Measurements from ENCODE around the gene CAPN10. TPM values are rescaled to one million over a fixed set of nuclear protein-coding genes. Genes with fewer than 3 reads are reported as not detected.

The CAPN10 gene
- polyA plus RNA-seq, 2 of the 4 experiments (the other 2 are of a cell fraction), result 8.4 to 15.8 TPM

DNA sequence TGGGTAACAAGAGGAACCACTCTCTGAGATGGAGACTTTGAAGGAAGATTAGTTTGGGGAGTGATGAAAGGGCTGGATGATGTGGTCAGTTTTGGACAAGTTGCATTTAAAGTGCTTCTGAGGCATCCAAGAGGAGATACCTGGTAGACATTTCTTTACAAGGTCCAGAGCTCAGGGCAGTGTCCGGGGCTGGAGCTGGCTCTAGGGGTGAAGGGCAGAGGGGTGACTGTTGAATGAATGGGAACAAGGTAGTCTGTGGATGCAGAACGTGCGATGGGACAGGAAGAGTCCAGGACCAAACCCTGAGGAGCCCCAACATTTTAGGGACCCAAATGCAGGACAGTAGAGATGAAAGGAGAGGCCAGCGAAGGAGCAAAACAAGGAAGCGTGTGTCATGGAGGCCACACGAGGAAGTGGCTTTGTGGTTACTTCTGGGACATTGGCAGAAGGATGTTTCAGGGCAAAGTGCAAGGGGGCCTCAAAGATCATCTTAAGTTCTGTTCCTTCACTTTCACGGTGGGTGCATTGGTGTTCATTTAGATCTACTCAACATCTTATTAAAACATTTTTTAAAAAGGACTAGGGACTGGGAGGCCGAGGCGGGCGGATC, 25.2 kb downstream of the CAPN10 start:
- FAIRE-seq, result no peak
- ChIA-PET CTCF (interaction anchor here (0.6 kb wide), 1 partner anchor 143 kb away, joined by 3 read pairs; no protein-coding TSS in a partner anchor), POLR2A (no interaction called here)
- no peak overlapping the region for H3K4me2 ChIP-seq
- H3K4me1 ChIP-seq, result no peaks in the 10 kb centered on the region
- DNase-seq (ENCODE audit: low read depth in 1 of 2, low spot score in 1 of 2), result no peak
- H3K4me3 ChIP-seq, result no peak overlapping the region
- no peak for ATAC-seq
- 90% methylated on average over 10 of the region's 10 CpGs for WGBS (ENCODE audit: missing lambda C conversion rate)
- TF ChIP-seq HOXB5 (CRISPR knock-in tag; IDR thresholded peaks at IDR 0.05), result no peak
- TF ChIP-seq TP53 (CRISPR knock-in tag; IDR thresholded peaks at IDR 0.05), result no peak
- TF ChIP-seq MAZ (IDR thresholded peaks at IDR 0.05; ENCODE audit: borderline replicate concordance, low read depth, low read length), result no peak
- TF ChIP-seq, protein P1, sequence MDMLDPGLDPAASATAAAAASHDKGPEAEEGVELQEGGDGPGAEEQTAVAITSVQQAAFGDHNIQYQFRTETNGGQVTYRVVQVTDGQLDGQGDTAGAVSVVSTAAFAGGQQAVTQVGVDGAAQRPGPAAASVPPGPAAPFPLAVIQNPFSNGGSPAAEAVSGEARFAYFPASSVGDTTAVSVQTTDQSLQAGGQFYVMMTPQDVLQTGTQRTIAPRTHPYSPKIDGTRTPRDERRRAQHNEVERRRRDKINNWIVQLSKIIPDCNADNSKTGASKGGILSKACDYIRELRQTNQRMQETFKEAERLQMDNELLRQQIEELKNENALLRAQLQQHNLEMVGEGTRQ (IDR thresholded peaks at IDR 0.05), result no peak
- TF ChIP-seq POLR2AphosphoS2 (conservative IDR thresholded peaks at IDR 0.05; ENCODE audit: low read length), result no peak
- no peak for TF ChIP-seq NR3C1 (IDR thresholded peaks at IDR 0.05)
- no peak for TF ChIP-seq FOSL2 (IDR thresholded peaks at IDR 0.05)
- TF ChIP-seq FOSL2 (CRISPR knock-in tag; IDR thresholded peaks at IDR 0.05), result no peak
- TF ChIP-seq JUN (IDR thresholded peaks at IDR 0.05), result no peak
- TF ChIP-seq, protein P2, sequence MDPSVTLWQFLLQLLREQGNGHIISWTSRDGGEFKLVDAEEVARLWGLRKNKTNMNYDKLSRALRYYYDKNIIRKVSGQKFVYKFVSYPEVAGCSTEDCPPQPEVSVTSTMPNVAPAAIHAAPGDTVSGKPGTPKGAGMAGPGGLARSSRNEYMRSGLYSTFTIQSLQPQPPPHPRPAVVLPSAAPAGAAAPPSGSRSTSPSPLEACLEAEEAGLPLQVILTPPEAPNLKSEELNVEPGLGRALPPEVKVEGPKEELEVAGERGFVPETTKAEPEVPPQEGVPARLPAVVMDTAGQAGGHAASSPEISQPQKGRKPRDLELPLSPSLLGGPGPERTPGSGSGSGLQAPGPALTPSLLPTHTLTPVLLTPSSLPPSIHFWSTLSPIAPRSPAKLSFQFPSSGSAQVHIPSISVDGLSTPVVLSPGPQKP (IDR thresholded peaks at IDR 0.05; ENCODE audit: low read depth, low read length), result no peak
- no peak for TF ChIP-seq KDM1A (IDR thresholded peaks at IDR 0.05; ENCODE audit: low read depth)
- no peak for TF ChIP-seq HEYL (CRISPR knock-in tag; IDR thresholded peaks at IDR 0.05)
- TF ChIP-seq, protein P3, sequence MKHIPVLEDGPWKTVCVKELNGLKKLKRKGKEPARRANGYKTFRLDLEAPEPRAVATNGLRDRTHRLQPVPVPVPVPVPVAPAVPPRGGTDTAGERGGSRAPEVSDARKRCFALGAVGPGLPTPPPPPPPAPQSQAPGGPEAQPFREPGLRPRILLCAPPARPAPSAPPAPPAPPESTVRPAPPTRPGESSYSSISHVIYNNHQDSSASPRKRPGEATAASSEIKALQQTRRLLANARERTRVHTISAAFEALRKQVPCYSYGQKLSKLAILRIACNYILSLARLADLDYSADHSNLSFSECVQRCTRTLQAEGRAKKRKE (CRISPR knock-in tag; IDR thresholded peaks at IDR 0.05; ENCODE audit: low read depth), result no peak
- TF ChIP-seq JUNB (IDR thresholded peaks at IDR 0.05), result no peak
- TF ChIP-seq CHD2 (IDR thresholded peaks at IDR 0.05; ENCODE audit: low read length, partially characterized antibody), result no peak
- no peak for TF ChIP-seq CBX8 (IDR thresholded peaks at IDR 0.05)
- no peak for TF ChIP-seq ZFP36 (IDR thresholded peaks at IDR 0.05; ENCODE audit: borderline replicate concordance, partially characterized antibody)
- no peak for TF ChIP-seq RFX5 (IDR thresholded peaks at IDR 0.05)
- TF ChIP-seq SREBF2 (IDR thresholded peaks at IDR 0.05), result no peak
- TF ChIP-seq POLR2A (IDR thresholded peaks at IDR 0.05; ENCODE audit: low read length), result no peak
- H3K9me3 ChIP-seq, result no peaks in the 10 kb centered on the region
- H3K27ac ChIP-seq, result no peak overlapping the region

DNA sequence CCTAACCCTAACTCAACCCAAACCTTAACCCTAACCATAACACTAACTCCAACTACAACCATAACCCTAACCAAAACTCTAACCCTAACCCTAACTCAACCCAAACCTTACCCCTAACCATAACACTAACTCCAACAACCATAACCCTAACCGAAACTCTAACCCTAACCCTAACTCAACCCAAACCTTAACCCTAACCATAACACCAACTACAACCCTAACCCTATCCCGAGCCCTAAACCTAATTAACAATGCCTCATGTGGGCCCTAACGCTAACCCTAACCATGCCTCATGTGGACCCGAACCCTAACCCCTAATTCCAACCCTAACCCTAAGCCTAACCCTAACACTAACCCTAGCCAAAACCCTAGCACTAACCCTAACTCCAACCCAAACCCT, 27.2 kb downstream of the CAPN10 start:
- CTCF ChIA-PET, result no interaction called here
- FAIRE-seq (no peak), DNase-seq (ENCODE audit: low read depth in 1 of 2, low spot score in 1 of 2) (no peak), ATAC-seq (no peak)
- no peaks in the 10 kb centered on the region for H3K4me1 ChIP-seq
- H3K4me3 ChIP-seq, result no peak overlapping the region
- 71% methylated on average over 4 of the region's 4 CpGs for WGBS (ENCODE audit: missing lambda C conversion rate)
- H3K9me3 ChIP-seq, result no peaks in the 10 kb centered on the region
- H3K4me2 ChIP-seq, result no peak overlapping the region
- POLR2A ChIA-PET, result no interaction called here
- no peak overlapping the region for H3K27ac ChIP-seq
- TF ChIP-seq ZC3H11A (IDR thresholded peaks at IDR 0.05), result no peak
- TF ChIP-seq, protein P4, sequence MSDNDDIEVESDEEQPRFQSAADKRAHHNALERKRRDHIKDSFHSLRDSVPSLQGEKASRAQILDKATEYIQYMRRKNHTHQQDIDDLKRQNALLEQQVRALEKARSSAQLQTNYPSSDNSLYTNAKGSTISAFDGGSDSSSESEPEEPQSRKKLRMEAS (IDR thresholded peaks at IDR 0.05), result no peak
- TF ChIP-seq PHF8 (IDR thresholded peaks at IDR 0.05; ENCODE audit: borderline replicate concordance, low read depth), result no peak
- TF ChIP-seq, protein P2 (IDR thresholded peaks at IDR 0.05; ENCODE audit: low read depth, low read length), result no peak
- TF ChIP-seq, protein P5, sequence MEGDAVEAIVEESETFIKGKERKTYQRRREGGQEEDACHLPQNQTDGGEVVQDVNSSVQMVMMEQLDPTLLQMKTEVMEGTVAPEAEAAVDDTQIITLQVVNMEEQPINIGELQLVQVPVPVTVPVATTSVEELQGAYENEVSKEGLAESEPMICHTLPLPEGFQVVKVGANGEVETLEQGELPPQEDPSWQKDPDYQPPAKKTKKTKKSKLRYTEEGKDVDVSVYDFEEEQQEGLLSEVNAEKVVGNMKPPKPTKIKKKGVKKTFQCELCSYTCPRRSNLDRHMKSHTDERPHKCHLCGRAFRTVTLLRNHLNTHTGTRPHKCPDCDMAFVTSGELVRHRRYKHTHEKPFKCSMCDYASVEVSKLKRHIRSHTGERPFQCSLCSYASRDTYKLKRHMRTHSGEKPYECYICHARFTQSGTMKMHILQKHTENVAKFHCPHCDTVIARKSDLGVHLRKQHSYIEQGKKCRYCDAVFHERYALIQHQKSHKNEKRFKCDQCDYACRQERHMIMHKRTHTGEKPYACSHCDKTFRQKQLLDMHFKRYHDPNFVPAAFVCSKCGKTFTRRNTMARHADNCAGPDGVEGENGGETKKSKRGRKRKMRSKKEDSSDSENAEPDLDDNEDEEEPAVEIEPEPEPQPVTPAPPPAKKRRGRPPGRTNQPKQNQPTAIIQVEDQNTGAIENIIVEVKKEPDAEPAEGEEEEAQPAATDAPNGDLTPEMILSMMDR (IDR thresholded peaks at IDR 0.05), result no peak
- no peak for TF ChIP-seq HDAC2 (IDR thresholded peaks at IDR 0.05)
- TF ChIP-seq RNF2 (IDR thresholded peaks at IDR 0.05; ENCODE audit: borderline replicate concordance, low read depth), result no peak
- TF ChIP-seq ESRRA (IDR thresholded peaks at IDR 0.05; ENCODE audit: borderline replicate concordance, low read length), result no peak
- no peak for TF ChIP-seq CBX8 (IDR thresholded peaks at IDR 0.05)
- TF ChIP-seq RFX5 (IDR thresholded peaks at IDR 0.05), result no peak
- no peak for TF ChIP-seq RARB (CRISPR knock-in tag; IDR thresholded peaks at IDR 0.05)
- TF ChIP-seq BHLHE40 (IDR thresholded peaks at IDR 0.05; ENCODE audit: low read depth, low read length), result no peak
- TF ChIP-seq SREBF2 (IDR thresholded peaks at IDR 0.05), result no peak
- TF ChIP-seq RCOR1 (IDR thresholded peaks at IDR 0.05; ENCODE audit: low read depth, low read length), result no peak
- no peak for TF ChIP-seq HEYL (CRISPR knock-in tag; IDR thresholded peaks at IDR 0.05)
- TF ChIP-seq, protein P1 (IDR thresholded peaks at IDR 0.05), result no peak
- TF ChIP-seq, protein P6, sequence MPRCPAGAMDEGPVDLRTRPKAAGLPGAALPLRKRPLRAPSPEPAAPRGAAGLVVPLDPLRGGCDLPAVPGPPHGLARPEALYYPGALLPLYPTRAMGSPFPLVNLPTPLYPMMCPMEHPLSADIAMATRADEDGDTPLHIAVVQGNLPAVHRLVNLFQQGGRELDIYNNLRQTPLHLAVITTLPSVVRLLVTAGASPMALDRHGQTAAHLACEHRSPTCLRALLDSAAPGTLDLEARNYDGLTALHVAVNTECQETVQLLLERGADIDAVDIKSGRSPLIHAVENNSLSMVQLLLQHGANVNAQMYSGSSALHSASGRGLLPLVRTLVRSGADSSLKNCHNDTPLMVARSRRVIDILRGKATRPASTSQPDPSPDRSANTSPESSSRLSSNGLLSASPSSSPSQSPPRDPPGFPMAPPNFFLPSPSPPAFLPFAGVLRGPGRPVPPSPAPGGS (IDR thresholded peaks at IDR 0.05), result no peak
